ENCODE measurements around the gene ADARB2.

The ADARB2 gene

GRCh38 chr10:1284076-1284475 lies 453.2 kb downstream of the ADARB2 start:
- no peak overlapping the region for H3K27ac ChIP-seq
- H3K27me3 ChIP-seq, result peaks cover 10% of the 10 kb centered on the region
- no peak overlapping the region for H3K4me3 ChIP-seq (ENCODE audit: low read depth in 1 of 2, low read length in 1 of 2)
- peaks cover 0 to 8% of the 10 kb centered on the region in 2 experiments for H3K4me1 ChIP-seq (ENCODE audit: control insufficient read depth in 1 of 2, insufficient read depth in 1 of 2, low read depth in 1 of 2, low read length in 1 of 2)
- H3K9me3 ChIP-seq, result no peaks in the 10 kb centered on the region
- TF ChIP-seq CTCF (IDR thresholded peaks at IDR 0.05), result no peak
- H3K36me3 ChIP-seq, result no peaks in the 10 kb centered on the region

- H3K27ac ChIP-seq, result no peak overlapping the region
- no peak overlapping the region for H3K4me3 ChIP-seq (ENCODE audit: low read depth in 1 of 2, low read length in 1 of 2)
- no peaks in the 10 kb centered on the region for H3K36me3 ChIP-seq
- H3K9me3 ChIP-seq, result no peaks in the 10 kb centered on the region
- no peak for TF ChIP-seq CTCF (IDR thresholded peaks at IDR 0.05)
- H3K27me3 ChIP-seq, result peaks cover 10% of the 10 kb centered on the region
- H3K4me1 ChIP-seq (ENCODE audit: control insufficient read depth in 1 of 2, insufficient read depth in 1 of 2, low read depth in 1 of 2, low read length in 1 of 2), result no peaks in the 10 kb centered on the region
Observed at GRCh38 chr10:1281405-1281782, 455.9 kb downstream of the ADARB2 start.

- TF ChIP-seq CTCF (IDR thresholded peaks at IDR 0.05), result no peak
- Histone ChIP-seq H3K27ac (no peak overlapping the region), H3K4me3 (ENCODE audit: low read depth in 1 of 2, low read length in 1 of 2) (no peak overlapping the region), H3K9me3 (no peaks in the 10 kb centered on the region), H3K4me1 (ENCODE audit: control insufficient read depth in 1 of 2, insufficient read depth in 1 of 2, low read depth in 1 of 2, low read length in 1 of 2) (no peaks in the 10 kb centered on the region), H3K27me3 (peaks cover 10% of the 10 kb centered on the region), H3K36me3 (no peaks in the 10 kb centered on the region)
Observed at GRCh38 chr10:1280466-1281404, 456.6 kb downstream of the ADARB2 start.

GRCh38 chr10:1278306-1278705 lies 459.0 kb downstream of the ADARB2 start:
- H3K4me3 ChIP-seq (ENCODE audit: low read depth in 1 of 2, low read length in 1 of 2), result no peak overlapping the region
- H3K9me3 ChIP-seq, result no peaks in the 10 kb centered on the region
- no peak for TF ChIP-seq CTCF (IDR thresholded peaks at IDR 0.05)
- no peak overlapping the region for H3K27ac ChIP-seq
- H3K27me3 ChIP-seq, result peaks cover 6% of the 10 kb centered on the region
- no peaks in the 10 kb centered on the region for H3K36me3 ChIP-seq
- no peaks in the 10 kb centered on the region for H3K4me1 ChIP-seq (ENCODE audit: control insufficient read depth in 1 of 2, insufficient read depth in 1 of 2, low read depth in 1 of 2, low read length in 1 of 2)

GRCh38 chr10:1274701-1275544 lies 462.4 kb downstream of the ADARB2 start:
- H3K4me3 ChIP-seq (ENCODE audit: low read depth in 1 of 2, low read length in 1 of 2), result no peak overlapping the region
- H3K27ac ChIP-seq, result no peak overlapping the region
- no peaks in the 10 kb centered on the region for H3K27me3 ChIP-seq
- no peaks in the 10 kb centered on the region for H3K9me3 ChIP-seq
- TF ChIP-seq CTCF (IDR thresholded peaks at IDR 0.05), result no peak
- no peaks in the 10 kb centered on the region for H3K4me1 ChIP-seq (ENCODE audit: control insufficient read depth in 1 of 2, insufficient read depth in 1 of 2, low read depth in 1 of 2, low read length in 1 of 2)
- H3K36me3 ChIP-seq, result no peaks in the 10 kb centered on the region
